Spleen (tissue), 11 donors: ENCODE data around the gene ANXA8L1. TPM values are rescaled to one million over a fixed set of nuclear protein-coding genes. Genes with fewer than 3 reads are reported as not detected.
A peak's percentile ranks its signal among the peaks of the same experiment; 100 is the strongest.
"Not testable (repeated sequence)": the region's sequence is repeated elsewhere in the genome, so short reads cannot be mapped to it uniquely, and the experiment has no call there.

Experiments
- DNase-seq: peaks from one replicate; pipeline ENCODE4 v3.0.0-alpha.2; 2020
- H3K27ac ChIP-seq, 8 donors: fragments of 200-600 bp; sonication (generic) in 7 of 8; 1 replicate in 4 of 8; 2 replicates in 4 of 8; pipeline versions ENCODE4 v1.5.0 to v1.8.0; 2016 to 2021; ENCODE audit warnings: inconsistent platforms in 4 of 8, mild to moderate bottlenecking in 4 of 8, moderate library complexity in 1 of 8
- H3K27me3 ChIP-seq, 7 donors: fragments of 200-600 bp; sonication (generic) in 6 of 7; replicated peaks in 1 of 7; 1 replicate in 4 of 7; 2 replicates in 3 of 7; pipeline versions ENCODE4 v1.5.0 to v1.8.0; 2016 to 2021; ENCODE audit warnings: inconsistent platforms in 3 of 7, mild to moderate bottlenecking in 1 of 7
- H3K36me3 ChIP-seq, 6 donors: fragments of 200-600 bp; sonication (generic) in 5 of 6; 1 replicate in 4 of 6; 2 replicates in 2 of 6; pipeline versions ENCODE4 v1.5.0 to v1.8.0; 2016 to 2021; ENCODE audit warnings: inconsistent platforms in 2 of 6
- H3K4me1 ChIP-seq, 6 donors: fragments of 200-600 bp; sonication (generic) in 5 of 6; 1 replicate in 3 of 6; 2 replicates in 3 of 6; pipeline versions ENCODE4 v1.5.0 to v1.8.0; 2016 to 2021; ENCODE audit warnings: inconsistent platforms in 3 of 6
- H3K4me3 ChIP-seq, 8 donors: fragments of 200-600 bp; sonication (generic) in 7 of 8; 1 replicate in 4 of 8; 2 replicates in 4 of 8; pipeline versions ENCODE4 v1.5.0 to v1.8.0; 2016 to 2021; ENCODE audit warnings: inconsistent platforms in 4 of 8, mild to moderate bottlenecking in 4 of 8, moderate library complexity in 2 of 8
- H3K9me3 ChIP-seq, 8 donors: fragments of 200-600 bp; sonication (generic) in 7 of 8; 1 replicate in 4 of 8; 2 replicates in 4 of 8; pipeline versions ENCODE4 v1.5.0 to v1.8.0; 2016 to 2021; ENCODE audit warnings: inconsistent platforms in 4 of 8
- WGBS, 5 donors: extraction: QIAGEN DNeasy Blood & Tissue Kit in 3 of 5; methylation state at CpG; one replicate each; pipeline versions ENCODE4 v1.1.5 to v1.1.7; 2013 to 2018; 5-methylcytosine and 5-hydroxymethylcytosine counted together
- intact Hi-C: fragments of 100-400 bp; cut with DNase I; formaldehyde crosslinking; loops from one replicate; pipeline ENCODE4 v1.15.0; 2023; ENCODE audit warnings: low total_unique reads
- polyA plus RNA-seq, 3 donors: library from polyadenylated mRNA; stranded (reverse); fragments of 200-250 nt; gene quantifications; one replicate each; pipeline ENCODE4 v1.2.1, GENCODE V29; 2013
- total RNA-seq, 7 donors: library from RNA; depleted of rRNA in 3 of 7; stranded (reverse); fragments of >200 nt in 3 of 7; fragmentation: NEBNext Ultra II Directional in 4 of 7; extraction: Animal tissue kit (Norgen Biotek cat#: 25700) in 4 of 7; gene quantifications; one replicate each; pipeline versions ENCODE4 v1.1.0 to v1.2.1, GENCODE V29; 2016 to 2021
- donor health status: healthy with polysubstance abuse.
- donor health status: DM: no; HTN: no; CAD: no; lungs with moderate emphysema.
- donor health status: DM: no; HTN: no; CAD: no.
- donor health status: Bipolar disorder and iron deficiency.
- donor health status: healthy.
- donor health status: DM: no; HTN: no; CAD: no.
- donor health status: DM: yes; HTN: yes; CAD: no.

The ANXA8L1 gene
- total and polyA plus RNA-seq, 10 donors = 0.04 to 0.47 (median 0.31) TPM; not detected in 6

- H3K4me3 ChIP-seq, H3K9me3 ChIP-seq, H3K27ac ChIP-seq, intact Hi-C loops, H3K36me3 ChIP-seq, H3K4me1 ChIP-seq, H3K27me3 ChIP-seq: not testable (repeated sequence)
- DNase-seq = peak; percentile 36
- WGBS, 5 donors = no CpG with 5 or more reads among the region's 4 CpGs
Measured at GRCh38 chr10:46440942-46441341, 65.4 kb downstream of the ANXA8L1 start.

Other genes starting within 250 kb of the ANXA8L1 start
- gene ANTXRL, start 88.8 kb upstream of the ANXA8L1 start, total RNA-seq = 1 to 10 TPM in 1 of 7 donors, under 1 TPM in 4, not detected in 2; 0.20 to 1.1 (median 0.42) TPM
- gene ANTXRL, start 88.8 kb upstream of the ANXA8L1 start, polyA plus RNA-seq = under 1 TPM in 2 of 3 donors, not detected in 1; 0.03 to 0.42 TPM
- not detected for gene NPY4R, start 90.2 kb downstream of the ANXA8L1 start, total RNA-seq
- gene NPY4R, start 90.2 kb downstream of the ANXA8L1 start, polyA plus RNA-seq = not detected
- gene GPRIN2, start 180.9 kb downstream of the ANXA8L1 start, total RNA-seq = not detected
- not detected for gene GPRIN2, start 180.9 kb downstream of the ANXA8L1 start, polyA plus RNA-seq
- gene SYT15, start 203.4 kb downstream of the ANXA8L1 start, total RNA-seq = 1 to 10 TPM in 6 of 7 donors, under 1 TPM in 1; 0.92 to 8.4 (median 3.2) TPM
- gene SYT15, start 203.4 kb downstream of the ANXA8L1 start, polyA plus RNA-seq = 1 to 10 TPM in 2 of 3 donors, under 1 TPM in 1; 0.20 to 1.5 (median 1.0) TPM